Central memory CD8-positive, alpha-beta T cell (primary cell): Measurements from ENCODE around the gene HLA-DOB.

ENCODE experiments used
- ATAC-seq: fragments of 150-1000 bp; cut with Tn5 transposase; replicated peaks from 2 replicates; pipeline ENCODE4 v1.10.0; 2022; ENCODE audit warnings: mild to moderate bottlenecking, moderate FRiP score, moderate number of reproducible peaks; ENCODE audit not compliant: poor library complexity, severe bottlenecking; ENCODE audit errors: extremely low read depth
- DNase-seq, 2 donors: peaks; one replicate each; pipeline ENCODE4 v3.0.0; 2021; ENCODE audit warnings: low spot score in 2 of 2
- H3K27ac Mint-ChIP-seq: one replicate; pipeline ENCODE4 v1.8.0; 2022; ENCODE audit warnings: low read depth, mild to moderate bottlenecking, moderate library complexity, mixed read lengths
- H3K27me3 Mint-ChIP-seq: one replicate; pipeline ENCODE4 v1.8.0; 2022; ENCODE audit warnings: mixed read lengths
- H3K36me3 Mint-ChIP-seq: one replicate; pipeline ENCODE4 v1.8.0; 2022; ENCODE audit warnings: mild to moderate bottlenecking, moderate library complexity, mixed read lengths; ENCODE audit not compliant: insufficient read depth
- H3K4me1 Mint-ChIP-seq: one replicate; pipeline ENCODE4 v1.8.0; 2022; ENCODE audit warnings: mixed read lengths
- H3K4me3 Mint-ChIP-seq: one replicate; pipeline ENCODE4 v1.8.0; 2022; ENCODE audit warnings: mild to moderate bottlenecking, moderate library complexity, mixed read lengths
- H3K9me3 Mint-ChIP-seq: one replicate; pipeline ENCODE4 v1.8.0; 2022; ENCODE audit warnings: mixed read lengths

HLA-DOB gene

GRCh38 chr6:32840604-32841246 lies 23.9 kb upstream of the HLA-DOB start:
- Mint-ChIP-seq H3K27ac (peak overlapping the region; percentile 100), H3K9me3 (no peaks in the 10 kb centered on the region), H3K36me3 (peaks cover 61% of the 10 kb centered on the region), H3K4me1 (peaks cover 72% of the 10 kb centered on the region), H3K4me3 (peak overlapping the region; percentile 97), H3K27me3 (no peaks in the 10 kb centered on the region)
- no peak for DNase-seq
- no peak for ATAC-seq

GRCh38 chr6:32839356-32839755 lies 22.6 kb upstream of the HLA-DOB start:
- no peaks in the 10 kb centered on the region for H3K27me3 Mint-ChIP-seq
- H3K9me3 Mint-ChIP-seq = no peaks in the 10 kb centered on the region
- peaks cover 74% of the 10 kb centered on the region for H3K4me1 Mint-ChIP-seq
- no peak overlapping the region for H3K4me3 Mint-ChIP-seq
- peaks cover 56% of the 10 kb centered on the region for H3K36me3 Mint-ChIP-seq
- DNase-seq (no peak), ATAC-seq (no peak)
- peak overlapping the region; percentile 100 for H3K27ac Mint-ChIP-seq

GRCh38 chr6:32838114-32838958 lies 21.5 kb upstream of the HLA-DOB start, which contains the start of gene TAP2:
Gene TAP2 (minus strand): TSS chr6:32838739. CDS start chr6:32838233, 506 bp downstream.
- Mint-ChIP-seq H3K4me1 (peaks cover 78% of the 10 kb centered on the region), H3K27me3 (no peaks in the 10 kb centered on the region), H3K9me3 (no peaks in the 10 kb centered on the region), H3K4me3 (peak within 1 kb of the TSS; percentile 71), H3K27ac (peak within 1 kb of the TSS; percentile 100), H3K36me3 (peaks cover 54% of the 10 kb centered on the region)
- DNase-seq (peak; percentile 98 to 99), ATAC-seq (peak; percentile 98)

GRCh38 chr6:32837651-32838113 lies 20.9 kb upstream of the HLA-DOB start:
- ATAC-seq = no peak

GRCh38 chr6:32836873-32837272 lies 20.1 kb upstream of the HLA-DOB start:
- H3K27me3 Mint-ChIP-seq = no peaks in the 10 kb centered on the region
- peaks cover 56% of the 10 kb centered on the region for H3K36me3 Mint-ChIP-seq
- H3K4me1 Mint-ChIP-seq = peaks cover 75% of the 10 kb centered on the region
- DNase-seq = no peak
- ATAC-seq = no peak
- H3K27ac Mint-ChIP-seq = peak overlapping the region; percentile 100
- H3K4me3 Mint-ChIP-seq = peak overlapping the region; percentile 71
- H3K9me3 Mint-ChIP-seq = no peaks in the 10 kb centered on the region

More at GRCh38 chr6:32837651-32838113, 20.9 kb upstream of the HLA-DOB start:
- Mint-ChIP-seq H3K4me1 (peaks cover 79% of the 10 kb centered on the region), H3K9me3 (no peaks in the 10 kb centered on the region), H3K4me3 (peak overlapping the region; percentile 71), H3K27ac (peak overlapping the region; percentile 100), H3K27me3 (no peaks in the 10 kb centered on the region), H3K36me3 (peaks cover 54% of the 10 kb centered on the region)
- DNase-seq = no peak

- Mint-ChIP-seq H3K4me1 (peaks cover 59% of the 10 kb centered on the region), H3K27ac (peak overlapping the region; percentile 23), H3K27me3 (no peaks in the 10 kb centered on the region), H3K36me3 (peaks cover 56% of the 10 kb centered on the region), H3K9me3 (no peaks in the 10 kb centered on the region), H3K4me3 (no peak overlapping the region)
- DNase-seq (no peak), ATAC-seq (no peak)
Measured at GRCh38 chr6:32835167-32835893, 18.5 kb upstream of the HLA-DOB start.

GRCh38 chr6:32833664-32834063 lies 16.9 kb upstream of the HLA-DOB start:
- DNase-seq (no peak), ATAC-seq (no peak)
- H3K27ac Mint-ChIP-seq = peak overlapping the region; percentile 11
- H3K4me1 Mint-ChIP-seq = peaks cover 53% of the 10 kb centered on the region
- no peaks in the 10 kb centered on the region for H3K27me3 Mint-ChIP-seq
- peaks cover 64% of the 10 kb centered on the region for H3K36me3 Mint-ChIP-seq
- no peaks in the 10 kb centered on the region for H3K9me3 Mint-ChIP-seq
- H3K4me3 Mint-ChIP-seq = no peak overlapping the region

- Mint-ChIP-seq H3K27me3 (no peaks in the 10 kb centered on the region), H3K4me3 (no peak overlapping the region), H3K27ac (no peak overlapping the region), H3K4me1 (peaks cover 51% of the 10 kb centered on the region), H3K36me3 (peaks cover 65% of the 10 kb centered on the region), H3K9me3 (no peaks in the 10 kb centered on the region)
- no peak for DNase-seq
- no peak for ATAC-seq
Measured at GRCh38 chr6:32832535-32832934, 15.7 kb upstream of the HLA-DOB start.

- Mint-ChIP-seq H3K36me3 (peaks cover 58% of the 10 kb centered on the region), H3K4me1 (peaks cover 37% of the 10 kb centered on the region), H3K27me3 (no peaks in the 10 kb centered on the region), H3K27ac (peak overlapping the region; percentile 60), H3K4me3 (no peak overlapping the region), H3K9me3 (no peaks in the 10 kb centered on the region)
- no peak for DNase-seq
- ATAC-seq = no peak
Measured at GRCh38 chr6:32830936-32831335, 14.1 kb upstream of the HLA-DOB start.

GRCh38 chr6:32830017-32830416 lies 13.2 kb upstream of the HLA-DOB start:
- DNase-seq = no peak
- H3K27me3 Mint-ChIP-seq = no peaks in the 10 kb centered on the region
- no peaks in the 10 kb centered on the region for H3K9me3 Mint-ChIP-seq
- H3K4me1 Mint-ChIP-seq = peaks cover 27% of the 10 kb centered on the region
- H3K4me3 Mint-ChIP-seq = no peak overlapping the region
- H3K36me3 Mint-ChIP-seq = peaks cover 54% of the 10 kb centered on the region
- peak overlapping the region; percentile 60 for H3K27ac Mint-ChIP-seq
- ATAC-seq = no peak

GRCh38 chr6:32829495-32829894 lies 12.7 kb upstream of the HLA-DOB start:
- Mint-ChIP-seq H3K27ac (no peak overlapping the region), H3K4me1 (peaks cover 22% of the 10 kb centered on the region), H3K4me3 (no peak overlapping the region), H3K36me3 (peaks cover 50% of the 10 kb centered on the region), H3K9me3 (no peaks in the 10 kb centered on the region), H3K27me3 (no peaks in the 10 kb centered on the region)
- DNase-seq (no peak), ATAC-seq (no peak)

GRCh38 chr6:32827025-32827424 lies 10.2 kb upstream of the HLA-DOB start:
- no peak overlapping the region for H3K27ac Mint-ChIP-seq
- no peak for ATAC-seq
- H3K27me3 Mint-ChIP-seq = no peaks in the 10 kb centered on the region
- H3K4me3 Mint-ChIP-seq = no peak overlapping the region
- no peaks in the 10 kb centered on the region for H3K4me1 Mint-ChIP-seq
- no peak for DNase-seq
- peaks cover 32% of the 10 kb centered on the region for H3K36me3 Mint-ChIP-seq
- H3K9me3 Mint-ChIP-seq = no peaks in the 10 kb centered on the region
